NCI-H2081 (cell line): ENCODE results near the gene TRHDE.
A peak's percentile ranks its signal among the peaks of the same experiment; 100 is the strongest.

Experiments
- DNase-seq, 2 experiments: peaks; one replicate each; lab custom pipeline; 2025; lab: John Stamatoyannopoulos, UW

TRHDE gene

GRCh38 chr12:72315858-72316257 is 43.7 kb downstream of the TRHDE start:
- DNase-seq = no peak

- DNase-seq = no peak
These were observed 46.2 kb downstream of the TRHDE start for GRCh38 chr12:72318341-72318740.

- no peak for DNase-seq
These were observed 51.7 kb downstream of the TRHDE start for GRCh38 chr12:72323881-72324280.

- DNase-seq = no peak
These were observed 58.1 kb downstream of the TRHDE start for GRCh38 chr12:72330301-72330700.

- no peak for DNase-seq
These were observed 58.6 kb downstream of the TRHDE start for GRCh38 chr12:72330784-72331183.

- no peak for DNase-seq
These were observed 65.2 kb downstream of the TRHDE start for GRCh38 chr12:72337382-72337781.

GRCh38 chr12:72337946-72338345 is 65.8 kb downstream of the TRHDE start:
- DNase-seq = no peak

GRCh38 chr12:72338437-72338836 is 66.3 kb downstream of the TRHDE start:
- no peak for DNase-seq

GRCh38 chr12:72346363-72346944 is 74.3 kb downstream of the TRHDE start:
- DNase-seq = peak; percentile 87 to 91

GRCh38 chr12:72349491-72349890 is 77.3 kb downstream of the TRHDE start:
- no peak for DNase-seq

GRCh38 chr12:72359416-72359815 is 87.2 kb downstream of the TRHDE start:
- no peak for DNase-seq

GRCh38 chr12:72365151-72365550 is 93.0 kb downstream of the TRHDE start:
- no peak for DNase-seq

GRCh38 chr12:72366255-72366654 is 94.1 kb downstream of the TRHDE start:
- no peak for DNase-seq

GRCh38 chr12:72368298-72368697 is 96.1 kb downstream of the TRHDE start:
- no peak for DNase-seq

GRCh38 chr12:72368719-72369422 is 96.7 kb downstream of the TRHDE start:
- DNase-seq = peak in 1 of 2 experiments; percentile 34

- DNase-seq = no peak
These were observed 97.3 kb downstream of the TRHDE start for GRCh38 chr12:72369423-72369959.

GRCh38 chr12:72380441-72380840 is 108.3 kb downstream of the TRHDE start:
- DNase-seq = no peak

- no peak for DNase-seq
These were observed 116.2 kb downstream of the TRHDE start for GRCh38 chr12:72388322-72388721.

- no peak for DNase-seq
These were observed 118.0 kb downstream of the TRHDE start for GRCh38 chr12:72390146-72390545.

GRCh38 chr12:72406111-72406510 is 133.9 kb downstream of the TRHDE start:
- no peak for DNase-seq

GRCh38 chr12:72432037-72432604 is 160.0 kb downstream of the TRHDE start:
- no peak for DNase-seq

- DNase-seq = no peak
These were observed 161.1 kb downstream of the TRHDE start for GRCh38 chr12:72433298-72433697.

GRCh38 chr12:72434999-72435398 is 162.8 kb downstream of the TRHDE start:
- no peak for DNase-seq
